Rectal smooth muscle tissue (tissue), 1 donor: ENCODE results near the gene CCDC136.

Experiments
- H3K27ac ChIP-seq: one replicate; pipeline ENCODE4 v1.7.0; 2013; ENCODE audit warnings: low read depth, low read length, inconsistent platforms
- H3K27me3 ChIP-seq: one replicate; pipeline ENCODE4 v1.7.0; 2013; ENCODE audit warnings: low read length; ENCODE audit not compliant: control insufficient read depth, insufficient read depth
- H3K36me3 ChIP-seq: one replicate; pipeline ENCODE4 v1.7.0; 2013; ENCODE audit warnings: low read length; ENCODE audit not compliant: control insufficient read depth, insufficient read depth
- H3K4me1 ChIP-seq: one replicate; pipeline ENCODE4 v1.7.0; 2013; ENCODE audit warnings: low read length; ENCODE audit not compliant: control insufficient read depth, insufficient read depth
- H3K4me3 ChIP-seq: one replicate; pipeline ENCODE4 v1.7.0; 2013; ENCODE audit warnings: low read length
- H3K9ac ChIP-seq: one replicate; pipeline ENCODE4 v1.7.0; 2013; ENCODE audit warnings: low read length

CCDC136 gene

DNA sequence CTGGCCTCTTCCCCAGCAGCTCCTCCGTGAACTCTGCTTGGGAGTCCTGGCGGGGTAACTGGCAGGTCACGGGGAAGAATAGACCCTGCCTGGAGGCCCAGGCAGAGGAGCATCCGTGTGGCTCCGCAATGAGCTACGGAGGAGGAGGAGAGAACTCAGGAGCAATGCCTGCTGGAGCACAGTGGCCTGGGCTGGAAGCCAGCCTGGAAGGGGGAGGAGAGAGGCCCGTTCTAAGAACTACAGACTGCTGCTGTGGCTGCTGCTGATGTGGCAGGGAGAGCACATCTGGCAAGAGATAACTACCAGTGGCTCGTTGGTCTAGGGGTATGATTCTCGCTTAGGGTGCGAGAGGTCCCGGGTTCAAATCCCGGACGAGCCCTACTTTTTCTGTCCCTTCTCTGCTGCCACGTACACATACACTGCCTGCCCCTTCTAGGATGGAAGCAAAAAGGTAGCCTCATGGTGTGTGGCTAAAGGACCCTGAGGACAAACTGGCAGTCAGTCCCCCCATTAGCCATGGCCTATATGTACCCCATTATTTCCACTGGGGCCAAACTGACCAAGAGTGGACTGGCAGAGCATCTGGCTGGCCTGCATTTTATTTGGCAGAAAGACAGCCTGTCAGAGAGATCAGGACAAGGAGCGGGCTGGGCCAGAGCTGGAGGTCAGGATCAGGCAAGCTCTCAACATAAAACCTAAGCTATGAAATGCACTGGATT, 8.5 kb upstream of the CCDC136 start:
- H3K27me3 ChIP-seq, result no peaks in the 10 kb centered on the region
- no peak overlapping the region for H3K9ac ChIP-seq
- H3K36me3 ChIP-seq, result no peaks in the 10 kb centered on the region
- peaks cover 16% of the 10 kb centered on the region for H3K4me1 ChIP-seq
- H3K27ac ChIP-seq, result peak overlapping the region; percentile 82
- H3K4me3 ChIP-seq, result no peak overlapping the region

DNA sequence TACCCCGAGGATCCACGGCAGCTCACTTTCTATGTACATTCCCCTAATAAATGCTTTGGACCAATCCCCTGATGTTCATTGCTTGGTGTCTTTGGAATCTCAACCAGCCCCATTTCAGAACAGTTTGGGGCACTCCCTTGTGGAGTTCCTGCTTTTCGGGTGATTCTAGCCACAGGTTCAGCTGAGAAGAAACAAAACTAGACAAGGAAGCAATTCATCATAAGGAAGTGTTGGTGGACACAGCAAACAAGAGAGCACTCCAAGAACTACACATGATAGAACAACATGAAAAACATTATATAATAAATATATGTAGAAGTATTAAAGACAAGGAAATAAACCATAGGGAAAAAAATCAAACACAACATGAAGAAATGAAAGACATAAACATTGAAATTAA, 6.0 kb upstream of the CCDC136 start:
- Histone ChIP-seq H3K4me1 (peaks cover 16% of the 10 kb centered on the region), H3K27me3 (no peaks in the 10 kb centered on the region), H3K4me3 (no peak overlapping the region), H3K27ac (no peak overlapping the region), H3K9ac (no peak overlapping the region), H3K36me3 (no peaks in the 10 kb centered on the region)

DNA sequence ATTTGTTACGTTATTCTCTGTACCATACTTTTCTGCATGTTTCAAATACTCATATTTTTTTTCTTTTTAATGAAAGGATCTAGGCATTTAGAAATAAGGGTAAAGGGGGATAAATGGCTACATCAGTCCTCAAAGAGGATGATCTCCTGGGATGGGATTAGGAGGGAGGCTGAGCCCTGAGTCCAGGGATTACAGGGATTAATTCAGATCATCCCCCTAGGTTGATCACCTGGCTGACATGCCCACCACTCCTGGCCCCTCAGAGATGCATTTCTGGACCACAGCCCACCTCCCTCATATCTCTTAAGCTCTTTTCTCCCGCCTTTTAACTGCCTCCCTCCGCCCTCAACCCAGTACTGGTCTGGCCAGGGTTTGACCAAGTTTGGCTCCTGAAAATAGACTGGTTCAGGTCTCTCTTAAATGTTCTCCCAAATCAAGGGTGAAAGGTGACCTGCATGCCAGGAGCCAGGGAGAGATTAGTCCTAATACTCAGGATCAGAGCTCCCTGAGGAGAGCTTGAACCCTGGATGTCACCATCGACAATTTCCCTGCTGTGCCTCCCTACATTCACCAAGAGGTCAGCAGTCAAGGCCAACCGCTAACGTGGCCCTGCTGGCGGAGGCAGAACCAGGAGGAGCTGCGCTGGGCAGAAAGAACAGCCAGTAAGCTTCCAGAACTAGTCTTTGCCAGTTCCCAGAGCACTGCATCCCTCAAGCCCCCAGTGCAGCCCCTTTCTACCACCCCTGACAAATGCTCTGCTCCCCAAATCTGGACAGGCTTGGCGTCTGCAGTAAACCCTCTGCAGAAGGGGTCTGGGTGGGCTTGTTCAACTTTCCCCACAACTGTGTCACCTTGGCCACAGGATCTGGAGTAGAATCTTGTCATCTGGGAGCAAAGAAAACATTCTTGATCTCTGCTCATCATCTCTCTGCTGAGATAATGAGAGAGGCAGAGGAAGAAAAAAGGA, 3.0 kb upstream of the CCDC136 start:
- H3K27me3 ChIP-seq, result peaks cover 4% of the 10 kb centered on the region
- no peaks in the 10 kb centered on the region for H3K36me3 ChIP-seq
- no peak overlapping the region for H3K9ac ChIP-seq
- H3K27ac ChIP-seq, result no peak overlapping the region
- peaks cover 13% of the 10 kb centered on the region for H3K4me1 ChIP-seq
- no peak overlapping the region for H3K4me3 ChIP-seq

DNA sequence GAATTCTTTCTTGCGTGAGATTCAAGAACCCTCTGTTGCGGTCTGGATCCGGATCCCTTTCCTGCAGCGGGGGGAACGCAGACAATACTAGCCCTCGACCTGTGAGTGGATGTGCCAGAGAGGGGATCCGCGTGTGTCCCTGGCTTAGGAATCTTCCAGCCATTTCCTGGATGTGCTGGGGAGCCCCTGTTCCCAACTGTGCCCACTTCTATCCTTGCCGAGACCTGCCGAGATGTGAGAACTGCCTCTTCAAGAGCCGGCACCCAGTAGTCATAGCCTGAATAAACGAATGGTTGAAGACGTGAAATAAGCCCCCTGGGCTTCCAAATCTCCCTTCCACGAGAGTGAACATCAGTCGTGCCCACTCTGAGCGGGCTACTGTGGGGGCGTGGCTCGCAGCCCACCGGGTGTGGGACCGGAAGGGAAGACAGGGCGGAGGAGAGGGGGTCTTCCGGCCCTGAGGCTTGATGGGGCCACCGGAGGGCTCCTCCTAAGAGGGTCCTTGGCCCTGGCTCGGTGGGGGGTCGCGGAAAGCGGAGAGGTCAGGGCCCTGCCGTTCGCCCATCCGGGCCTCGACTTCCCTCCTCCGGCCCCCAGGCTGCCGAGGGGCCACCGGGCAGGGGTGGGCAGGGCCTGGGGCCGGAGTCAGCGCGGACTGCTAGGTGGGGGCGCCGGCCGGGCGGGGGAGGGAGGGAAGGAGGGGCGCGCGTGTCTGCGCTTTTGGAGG, 1.3 kb upstream of the CCDC136 start:
- Histone ChIP-seq H3K4me1 (peaks cover 11% of the 10 kb centered on the region), H3K36me3 (no peaks in the 10 kb centered on the region), H3K27ac (peak overlapping the region; percentile 81), H3K27me3 (peaks cover 4% of the 10 kb centered on the region), H3K9ac (no peak overlapping the region), H3K4me3 (peak overlapping the region; percentile 93)

DNA sequence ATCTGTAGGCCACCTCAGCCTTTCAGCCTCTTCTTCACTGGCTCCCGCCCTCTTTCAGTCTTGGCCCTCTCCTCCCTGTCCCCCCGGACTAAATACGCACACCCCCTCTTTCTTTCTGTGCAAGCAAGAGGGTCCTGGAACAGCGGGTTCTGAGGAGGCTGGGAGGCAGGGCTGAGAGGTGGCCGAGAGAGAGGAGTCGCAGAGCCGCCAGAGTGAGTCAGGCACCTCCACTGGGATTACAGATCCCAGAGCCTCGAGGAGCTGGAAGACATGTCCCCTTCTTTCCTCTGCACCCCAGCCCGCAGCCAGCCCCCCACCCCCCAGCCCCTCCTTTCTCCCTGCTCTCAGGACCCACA, 182 bp downstream of the CCDC136 start:
- peak overlapping the region; percentile 81 for H3K27ac ChIP-seq
- H3K36me3 ChIP-seq, result no peaks in the 10 kb centered on the region
- peaks cover 4% of the 10 kb centered on the region for H3K27me3 ChIP-seq
- peaks cover 11% of the 10 kb centered on the region for H3K4me1 ChIP-seq
- peak overlapping the region; percentile 93 for H3K4me3 ChIP-seq
- H3K9ac ChIP-seq, result peak overlapping the region; percentile 28

DNA sequence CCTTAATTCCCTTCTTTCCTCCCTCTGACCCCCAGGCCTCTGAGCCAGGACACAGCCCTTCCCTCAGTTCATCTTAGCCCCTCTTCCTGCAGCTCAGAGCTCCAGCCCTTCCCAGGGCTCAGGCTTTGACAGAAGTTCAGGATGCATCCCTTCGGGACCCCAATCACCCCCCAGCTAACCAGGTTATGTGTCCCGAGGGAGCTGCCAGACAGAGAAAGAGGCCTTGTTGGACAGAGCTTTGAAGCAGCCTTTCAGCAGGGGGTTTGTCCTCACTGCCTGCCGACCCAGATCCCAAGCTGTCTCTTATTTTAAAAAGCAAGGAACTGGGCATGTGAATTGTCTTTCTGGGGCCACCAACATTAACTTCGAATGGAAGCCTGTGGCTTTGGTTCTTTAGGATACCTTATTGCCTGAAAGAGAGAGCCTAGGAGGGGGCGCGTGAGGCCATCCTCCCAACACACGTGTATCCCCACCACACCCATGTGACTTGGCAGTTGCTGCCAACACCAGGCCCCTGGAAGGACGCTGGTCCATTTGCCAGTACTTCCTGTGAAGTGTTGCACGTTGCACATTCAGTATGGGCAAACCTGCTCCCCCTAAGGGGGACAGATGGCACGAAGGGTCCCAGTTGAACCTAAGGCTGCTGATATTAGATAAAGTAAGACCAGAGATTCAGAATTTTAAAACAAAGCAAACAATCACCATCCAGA, 858 bp downstream of the CCDC136 start:
- Histone ChIP-seq H3K9ac (no peak overlapping the region), H3K27me3 (peaks cover 4% of the 10 kb centered on the region), H3K36me3 (no peaks in the 10 kb centered on the region), H3K4me1 (peaks cover 11% of the 10 kb centered on the region), H3K4me3 (peak overlapping the region; percentile 35), H3K27ac (peak overlapping the region; percentile 16)

DNA sequence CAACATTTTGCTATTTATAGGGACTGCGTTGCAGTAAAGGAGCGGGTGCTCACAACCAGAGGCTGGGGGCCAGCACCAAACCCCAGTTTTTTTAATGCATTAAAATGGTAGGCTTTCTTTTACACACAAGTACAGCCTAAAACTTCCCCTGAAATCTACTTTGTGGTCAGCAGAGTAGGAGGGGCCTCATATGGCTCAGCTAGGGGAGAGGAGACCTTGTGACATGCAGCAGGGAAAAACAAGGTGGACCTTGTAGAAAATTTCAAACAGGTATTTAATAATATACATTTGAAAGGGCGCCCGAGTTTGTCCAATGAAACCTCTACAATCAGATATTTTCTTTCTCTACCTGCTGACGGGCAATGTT, 1.4 kb downstream of the CCDC136 start:
- Histone ChIP-seq H3K36me3 (no peaks in the 10 kb centered on the region), H3K9ac (no peak overlapping the region), H3K4me1 (peaks cover 11% of the 10 kb centered on the region), H3K27ac (peak overlapping the region; percentile 12), H3K4me3 (no peak overlapping the region), H3K27me3 (peaks cover 4% of the 10 kb centered on the region)

DNA sequence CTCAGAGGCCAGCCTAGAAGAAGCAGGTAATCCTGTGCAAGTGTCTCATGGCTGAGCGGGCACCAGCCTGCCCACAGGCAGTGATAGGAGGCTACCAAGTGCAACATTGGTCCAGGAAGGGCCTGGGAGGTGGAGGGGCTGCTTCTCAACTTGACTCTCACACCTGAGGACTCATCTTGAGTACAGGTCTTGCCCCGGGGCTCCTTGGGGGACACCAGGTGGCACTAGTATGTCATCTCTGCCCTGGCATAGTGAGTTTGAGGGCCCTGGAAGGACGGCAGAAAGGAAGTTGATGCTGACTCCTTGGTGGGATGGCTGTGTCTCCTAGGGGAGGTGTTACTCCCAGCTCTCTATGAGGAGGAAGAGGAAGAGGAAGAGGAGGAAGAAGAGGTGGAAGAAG, 2.3 kb downstream of the CCDC136 start:
- Histone ChIP-seq H3K4me1 (peaks cover 11% of the 10 kb centered on the region), H3K27me3 (peaks cover 4% of the 10 kb centered on the region), H3K9ac (no peak overlapping the region), H3K27ac (no peak overlapping the region), H3K36me3 (no peaks in the 10 kb centered on the region), H3K4me3 (no peak overlapping the region)

DNA sequence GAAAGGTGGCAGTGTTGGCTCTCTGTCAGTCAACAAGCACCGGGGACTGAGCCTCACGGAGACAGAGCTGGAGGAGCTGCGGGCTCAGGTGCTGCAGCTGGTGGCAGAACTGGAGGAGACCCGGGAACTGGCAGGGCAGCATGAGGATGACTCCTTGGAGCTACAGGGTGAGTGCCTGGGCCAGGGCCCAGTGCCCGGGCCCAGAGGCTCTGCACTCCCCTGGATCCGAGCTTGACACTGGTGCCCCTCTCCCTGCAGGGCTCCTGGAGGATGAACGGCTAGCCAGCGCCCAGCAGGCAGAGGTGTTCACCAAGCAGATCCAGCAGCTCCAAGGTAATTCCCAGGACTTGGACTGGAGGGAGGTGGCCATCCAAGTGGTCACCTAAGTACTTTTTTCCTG, 2.7 kb downstream of the CCDC136 start:
- Histone ChIP-seq H3K9ac (no peak overlapping the region), H3K4me3 (no peak overlapping the region), H3K36me3 (no peaks in the 10 kb centered on the region), H3K27ac (no peak overlapping the region), H3K27me3 (peaks cover 4% of the 10 kb centered on the region), H3K4me1 (peaks cover 11% of the 10 kb centered on the region)

DNA sequence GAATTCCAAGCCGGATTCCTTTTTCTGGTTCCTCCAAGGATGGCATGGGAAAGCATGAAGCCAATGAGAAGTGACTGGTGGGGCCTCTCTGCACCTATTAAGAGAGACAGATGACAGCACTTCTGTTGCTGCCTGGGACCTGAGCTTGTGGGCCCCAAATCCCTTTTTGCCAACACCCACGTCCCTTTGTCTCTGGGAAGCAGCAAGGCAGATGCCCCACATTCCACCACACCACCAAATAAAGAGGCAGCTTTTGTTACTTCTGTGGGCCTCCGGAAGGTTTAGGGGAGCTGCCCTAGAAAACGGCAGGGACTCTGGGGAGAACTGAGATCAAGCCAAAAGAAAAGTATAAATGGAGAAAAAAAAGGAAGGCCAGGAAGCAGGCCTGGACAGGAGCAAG, 3.4 kb downstream of the CCDC136 start:
- no peak overlapping the region for H3K9ac ChIP-seq
- H3K27me3 ChIP-seq, result peaks cover 4% of the 10 kb centered on the region
- H3K36me3 ChIP-seq, result no peaks in the 10 kb centered on the region
- no peak overlapping the region for H3K4me3 ChIP-seq
- H3K4me1 ChIP-seq, result peaks cover 11% of the 10 kb centered on the region
- no peak overlapping the region for H3K27ac ChIP-seq

DNA sequence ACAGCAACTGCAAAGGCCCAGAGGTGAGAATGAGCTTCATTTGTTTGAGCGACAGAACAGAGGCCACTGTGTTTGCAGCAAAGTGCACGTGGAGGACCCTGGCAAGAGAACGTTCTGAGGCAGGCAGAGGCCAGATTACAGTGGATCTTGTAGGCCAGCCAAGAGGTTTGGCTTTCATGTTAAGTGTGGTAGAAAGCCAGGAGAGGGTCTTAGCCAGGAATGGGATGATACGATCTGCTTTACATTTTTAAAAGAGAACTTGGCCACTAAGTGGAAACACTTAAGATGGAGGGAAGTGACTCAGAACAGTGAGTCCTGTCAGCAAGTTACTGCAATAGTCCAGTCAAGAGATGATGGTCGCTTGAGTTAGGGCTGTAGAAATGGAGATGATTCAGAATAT, 4.6 kb downstream of the CCDC136 start:
- H3K9ac ChIP-seq, result no peak overlapping the region
- no peak overlapping the region for H3K27ac ChIP-seq
- H3K36me3 ChIP-seq, result peaks cover 5% of the 10 kb centered on the region
- H3K4me1 ChIP-seq, result peaks cover 11% of the 10 kb centered on the region
- H3K4me3 ChIP-seq, result no peak overlapping the region
- H3K27me3 ChIP-seq, result peaks cover 4% of the 10 kb centered on the region

DNA sequence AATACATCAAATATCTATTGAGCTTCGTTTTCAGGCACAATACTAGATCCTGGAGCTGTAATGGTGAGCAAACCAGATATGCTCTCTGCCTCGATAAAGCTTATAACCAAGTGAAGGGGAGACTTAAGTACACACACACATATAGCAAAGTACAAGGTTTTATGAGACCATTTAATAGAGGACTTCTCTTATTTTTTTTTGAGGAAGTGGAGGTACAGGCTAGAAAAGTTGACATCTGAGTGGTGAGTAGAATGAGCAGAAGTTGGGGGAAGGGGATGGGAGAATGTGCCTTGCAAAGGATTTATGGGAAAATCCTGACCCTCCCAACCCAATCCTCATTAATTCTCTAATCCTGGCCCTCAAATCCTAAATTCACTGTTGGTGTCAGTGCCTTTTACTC, 7.7 kb downstream of the CCDC136 start:
- Histone ChIP-seq H3K27me3 (no peaks in the 10 kb centered on the region), H3K27ac (no peak overlapping the region), H3K9ac (no peak overlapping the region), H3K36me3 (peaks cover 5% of the 10 kb centered on the region), H3K4me1 (no peaks in the 10 kb centered on the region), H3K4me3 (no peak overlapping the region)
